NT2/D1 (cell line): ENCODE measurements around the gene SLC19A1.

Source experiments
- DNase-seq: peaks from one replicate; pipeline ENCODE4 v3.0.0-alpha.2; 2011; ENCODE audit warnings: low read depth, low spot score
- H3K27me3 ChIP-seq: 2 replicates; pipeline ENCODE4 v1.6.0; 2011; ENCODE audit warnings: mild to moderate bottlenecking; ENCODE audit not compliant: insufficient read length, insufficient read depth
- H3K36me3 ChIP-seq: 2 replicates; pipeline ENCODE4 v1.6.1; 2011; ENCODE audit warnings: mild to moderate bottlenecking, low read length, mixed read lengths; ENCODE audit not compliant: insufficient read depth, insufficient read length
- H3K4me1 ChIP-seq: 2 replicates; pipeline ENCODE4 v1.5.1; 2011; ENCODE audit not compliant: insufficient read depth, insufficient read length
- H3K4me3 ChIP-seq: 2 replicates; pipeline ENCODE4 v1.5.1; 2011; ENCODE audit warnings: low read depth; ENCODE audit not compliant: insufficient read length
- H3K9ac ChIP-seq: 2 replicates; pipeline ENCODE4 v1.6.0; 2011; ENCODE audit warnings: low read depth; ENCODE audit not compliant: insufficient read length
- H3K9me3 ChIP-seq: 2 replicates; pipeline ENCODE4 v1.5.1; 2011; ENCODE audit warnings: mild to moderate bottlenecking, low read length; ENCODE audit not compliant: insufficient read depth
- SUZ12 ChIP-seq: IDR thresholded peaks from 2 replicates; pipeline ENCODE4 v1.6.1; 2011; ENCODE audit not compliant: insufficient read length, insufficient read depth; ENCODE audit errors: extremely low read depth
- YY1 ChIP-seq: IDR thresholded peaks from 2 replicates; pipeline ENCODE4 v1.6.1; 2011; ENCODE audit not compliant: insufficient read length, insufficient read depth
- ZNF274 ChIP-seq: IDR thresholded peaks from 2 replicates; pipeline ENCODE4 v1.6.1; 2011; ENCODE audit warnings: mild to moderate bottlenecking, low read depth, low read length

SLC19A1 gene

DNA sequence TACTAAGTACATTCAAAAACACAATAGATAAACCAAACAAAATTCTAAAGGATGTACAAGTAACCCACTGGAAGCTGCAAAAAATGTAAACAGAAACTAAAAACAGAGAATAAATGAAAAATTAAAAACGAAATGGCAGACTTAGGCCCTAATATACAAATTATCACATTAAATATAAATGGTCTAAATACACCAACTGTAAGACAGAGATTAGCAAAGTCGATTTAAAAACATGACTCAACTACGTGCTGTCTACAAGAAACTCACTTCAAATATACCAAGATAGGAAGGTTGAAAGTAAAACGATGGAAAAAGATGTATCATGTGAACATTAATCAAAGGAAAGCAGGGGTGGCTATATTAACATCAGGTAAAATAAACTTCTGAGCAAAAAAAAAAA is 23.1 kb downstream of the SLC19A1 start:
- DNase-seq: no peak
- no peak overlapping the region for H3K9ac ChIP-seq
- TF ChIP-seq ZNF274: no peak
- no peak for TF ChIP-seq SUZ12
- TF ChIP-seq YY1: no peak
- no peaks in the 10 kb centered on the region for H3K27me3 ChIP-seq
- no peak overlapping the region for H3K4me3 ChIP-seq
- peaks cover 16% of the 10 kb centered on the region for H3K4me1 ChIP-seq
- H3K36me3 ChIP-seq: peaks cover 59% of the 10 kb centered on the region
- peaks cover 46% of the 10 kb centered on the region for H3K9me3 ChIP-seq

DNA sequence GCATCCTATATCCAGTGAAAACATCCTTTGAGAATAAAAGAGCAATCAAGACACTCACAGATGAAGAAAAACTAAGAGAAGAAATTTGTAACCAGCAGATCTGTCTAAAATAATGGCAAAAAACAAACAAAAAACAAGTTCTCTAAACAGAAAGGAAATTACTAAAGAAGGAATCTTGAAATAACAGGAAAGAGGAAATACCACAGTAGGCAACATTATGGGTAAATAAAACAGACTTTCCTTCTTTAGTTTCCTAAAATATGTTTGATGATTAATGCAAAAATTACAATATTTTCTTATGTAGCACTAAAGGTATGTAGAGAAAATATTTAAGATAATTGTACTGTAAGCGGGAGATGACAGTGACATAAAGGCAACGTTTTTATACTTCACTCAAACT is 23.5 kb downstream of the SLC19A1 start:
- H3K4me3 ChIP-seq: no peak overlapping the region
- H3K4me1 ChIP-seq: peaks cover 19% of the 10 kb centered on the region
- H3K9me3 ChIP-seq: peaks cover 46% of the 10 kb centered on the region
- TF ChIP-seq SUZ12 (no peak), YY1 (no peak), ZNF274 (no peak)
- no peak for DNase-seq
- peaks cover 61% of the 10 kb centered on the region for H3K36me3 ChIP-seq
- no peak overlapping the region for H3K9ac ChIP-seq
- no peaks in the 10 kb centered on the region for H3K27me3 ChIP-seq

DNA sequence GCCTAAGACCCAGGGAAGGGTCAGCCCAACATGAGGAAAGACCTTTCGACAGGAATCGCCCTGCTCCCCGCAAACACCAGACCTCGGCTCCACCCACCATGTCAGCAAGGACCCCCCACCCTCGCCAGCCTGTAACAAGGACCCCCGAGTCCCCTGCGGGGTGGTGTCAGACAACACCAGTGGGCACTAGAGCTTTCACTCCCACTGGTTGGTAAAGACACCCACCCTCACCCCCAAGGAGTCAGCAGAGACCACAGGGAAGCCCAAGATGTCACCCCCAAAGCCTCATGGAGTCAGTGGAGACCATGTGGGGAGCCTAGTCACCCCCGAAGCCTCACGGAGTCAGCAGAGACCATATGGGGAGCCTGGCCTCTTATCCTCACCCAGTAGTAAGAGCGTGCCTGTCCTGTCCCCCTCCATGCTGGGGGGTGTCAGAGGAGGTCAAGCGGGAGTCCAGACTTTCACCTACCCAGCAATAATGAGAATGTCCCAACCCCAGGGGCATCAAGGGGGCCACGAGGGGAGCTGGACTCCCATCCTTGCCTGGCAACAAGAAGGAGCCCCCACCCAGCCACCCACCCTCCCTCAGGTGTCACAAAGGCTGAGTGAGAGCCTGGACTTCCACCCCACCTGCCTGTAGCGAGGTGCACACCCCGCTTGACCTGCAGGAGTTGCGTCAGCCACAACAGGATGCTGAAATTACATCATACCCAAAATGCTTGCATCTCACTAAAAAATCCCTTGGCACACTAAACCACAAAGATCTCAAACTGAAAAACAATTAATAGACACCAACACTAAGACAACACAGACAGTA is 24.8 kb downstream of the SLC19A1 start:
- no peak for DNase-seq
- H3K9ac ChIP-seq: no peak overlapping the region
- no peak overlapping the region for H3K4me3 ChIP-seq
- H3K27me3 ChIP-seq: no peaks in the 10 kb centered on the region
- TF ChIP-seq ZNF274 (no peak), SUZ12 (no peak), YY1 (no peak)
- H3K9me3 ChIP-seq: peaks cover 46% of the 10 kb centered on the region
- H3K4me1 ChIP-seq: peaks cover 23% of the 10 kb centered on the region
- H3K36me3 ChIP-seq: peaks cover 62% of the 10 kb centered on the region

DNA sequence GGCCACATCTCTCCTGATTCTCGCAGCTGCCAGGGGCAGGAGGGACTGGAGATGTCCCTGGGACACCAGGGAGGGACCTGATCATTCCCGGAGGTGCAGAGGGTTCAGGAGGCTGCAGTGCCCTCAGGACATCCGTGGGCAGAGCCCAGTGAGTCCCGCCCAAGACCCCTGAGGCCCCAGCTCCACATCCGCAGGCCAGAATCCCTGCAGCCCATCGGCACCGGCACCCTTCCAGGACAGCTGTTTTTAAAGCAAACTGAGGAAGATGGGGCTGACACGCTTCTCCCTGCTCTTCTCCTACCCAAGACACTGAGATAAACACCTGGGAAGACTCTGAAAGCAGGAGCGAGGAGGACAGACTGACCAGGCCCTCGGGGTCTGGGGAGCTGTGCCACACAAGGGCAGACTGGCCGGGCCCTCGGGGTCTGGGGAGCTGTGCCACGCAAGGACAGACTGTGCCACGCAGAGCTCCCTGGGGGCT is 25.5 kb downstream of the SLC19A1 start:
- no peak for DNase-seq
- TF ChIP-seq YY1 (no peak), ZNF274 (no peak)
- H3K4me1 ChIP-seq: peaks cover 27% of the 10 kb centered on the region
- H3K9ac ChIP-seq: peak overlapping the region; percentile 25
- H3K9me3 ChIP-seq: peaks cover 39% of the 10 kb centered on the region
- no peaks in the 10 kb centered on the region for H3K27me3 ChIP-seq
- peaks cover 65% of the 10 kb centered on the region for H3K36me3 ChIP-seq
- H3K4me3 ChIP-seq: no peak overlapping the region

DNA sequence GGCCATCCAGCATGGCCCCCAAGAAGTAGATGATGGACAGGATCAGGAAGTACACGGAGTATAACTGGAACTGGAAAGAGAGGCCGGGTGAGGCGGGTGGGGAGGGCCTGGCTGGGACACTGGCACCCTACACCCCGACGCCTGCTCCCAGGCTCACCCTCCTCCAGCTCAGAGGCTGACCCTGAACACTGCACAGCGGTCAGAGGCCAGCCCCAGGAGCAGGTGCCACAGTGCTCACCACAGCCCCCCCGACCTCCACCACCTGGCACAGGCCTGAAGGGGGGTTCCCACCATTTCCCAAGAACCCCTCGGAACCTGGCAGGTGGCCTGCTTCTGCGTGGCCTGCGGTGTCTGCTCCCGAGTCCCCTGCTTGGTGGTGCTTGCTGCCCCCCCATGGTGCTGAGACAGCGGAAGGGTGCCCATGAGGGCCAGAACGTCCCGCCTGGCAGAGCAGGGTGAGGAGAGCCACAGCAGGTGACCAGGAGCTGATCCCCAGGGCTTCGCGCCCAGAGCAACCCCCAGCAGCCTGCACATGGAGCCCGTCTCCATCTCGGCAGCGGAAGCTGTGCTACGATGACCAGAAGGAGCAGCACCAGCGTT is 26.1 kb downstream of the SLC19A1 start:
- TF ChIP-seq SUZ12 (no peak), ZNF274 (no peak), YY1 (no peak)
- Histone ChIP-seq H3K4me1 (peaks cover 27% of the 10 kb centered on the region), H3K9me3 (peaks cover 33% of the 10 kb centered on the region), H3K36me3 (peaks cover 70% of the 10 kb centered on the region), H3K9ac (peak overlapping the region; percentile 58), H3K27me3 (no peaks in the 10 kb centered on the region), H3K4me3 (no peak overlapping the region)
- DNase-seq: no peak

DNA sequence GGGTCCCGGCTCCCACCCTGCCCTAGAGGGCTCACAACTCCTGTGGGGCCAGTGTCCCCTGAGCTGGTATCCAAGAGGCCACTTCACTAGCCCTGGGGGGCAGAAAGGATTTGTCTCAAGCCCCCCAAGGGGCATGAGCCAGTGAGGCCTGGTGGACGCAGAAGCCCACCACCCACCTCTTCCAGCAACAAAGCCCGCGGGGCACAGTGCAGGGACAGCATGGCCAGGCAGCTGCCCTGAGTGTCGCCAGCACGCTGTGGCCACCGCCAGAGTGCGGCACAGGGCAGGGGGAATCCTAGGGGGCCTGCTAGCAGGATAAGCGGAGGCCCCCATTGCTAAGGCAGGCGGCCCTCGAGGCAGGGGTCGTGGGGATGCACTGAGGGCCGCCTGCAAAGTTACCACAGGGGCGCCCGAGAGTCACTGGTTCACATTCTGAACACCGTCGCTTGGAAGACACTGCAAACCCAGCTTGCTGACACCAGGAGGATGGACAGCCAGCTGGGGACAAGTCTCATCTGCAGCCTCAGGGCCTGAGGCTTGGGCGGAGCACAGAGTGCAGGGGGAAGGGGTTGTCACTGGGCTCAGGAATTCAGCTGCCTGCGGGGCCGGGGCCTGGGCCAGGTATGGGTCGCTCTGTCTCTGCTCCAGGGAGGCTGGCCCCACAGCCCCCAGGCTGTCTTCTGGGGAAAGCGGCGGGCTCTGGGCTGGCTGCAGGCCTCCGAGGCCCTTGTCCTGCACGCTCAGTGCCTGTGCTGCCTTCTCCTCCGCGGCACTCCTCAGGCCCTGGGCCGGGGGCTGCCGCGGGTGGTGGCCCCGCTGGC is 26.8 kb downstream of the SLC19A1 start:
- Histone ChIP-seq H3K9me3 (peaks cover 26% of the 10 kb centered on the region), H3K27me3 (no peaks in the 10 kb centered on the region), H3K36me3 (peaks cover 70% of the 10 kb centered on the region), H3K9ac (peak overlapping the region; percentile 58), H3K4me3 (no peak overlapping the region), H3K4me1 (peaks cover 27% of the 10 kb centered on the region)
- no peak for TF ChIP-seq SUZ12
- TF ChIP-seq ZNF274: no peak
- TF ChIP-seq YY1: no peak
- peak; percentile 51 for DNase-seq
